ENCODE data around the gene FAR2. TPM values are rescaled to one million over a fixed set of nuclear protein-coding genes. Genes with fewer than 3 reads are reported as not detected.

The FAR2 gene
- total and polyA plus RNA-seq, 2 of the 13 experiments (the other 11 are each of a cell fraction or from before 2014, with no cell fraction given): not detected

- 0 out of 2 replicates have a peak, but pooled peaks have one; percentile 24 for TF ChIP-seq SMAD3 (CRISPR knock-in tag; IDR thresholded peaks at IDR 0.05)
- TF ChIP-seq CHD2 (IDR thresholded peaks at IDR 0.05; ENCODE audit: low read depth, low read length): peak; percentile 99
- TF ChIP-seq SRSF1 (optimal IDR thresholded peaks at IDR 0.05; ENCODE audit: low read depth, low read length): peak; percentile 46
- peak; percentile 76; the same call in 1 of the 2 replicates for TF ChIP-seq SIN3A (IDR thresholded peaks at IDR 0.05; ENCODE audit: borderline replicate concordance, low read depth, low read length)
- TF ChIP-seq SMAD9 (CRISPR knock-in tag; IDR thresholded peaks at IDR 0.05): no peak
- 0 out of 2 replicates have a peak, but pooled peaks have one; percentile 3 for TF ChIP-seq PBX2 (CRISPR knock-in tag; IDR thresholded peaks at IDR 0.05)
- peak; percentile 90 for TF ChIP-seq DRAP1 (CRISPR knock-in tag; IDR thresholded peaks at IDR 0.05)
- 0 out of 4 replicates have a peak, but pooled peaks of 1 of the 2 experiments have one; percentile 30 for TF ChIP-seq REST (IDR thresholded peaks at IDR 0.05; ENCODE audit: borderline replicate concordance in 1 of 2, low read depth in 1 of 2, low read length in 2 of 2)
- TF ChIP-seq ZNF543 (CRISPR knock-in tag; IDR thresholded peaks at IDR 0.05): peak; percentile 59; the same call in 1 of the 2 replicates
- TF ChIP-seq SUZ12 (IDR thresholded peaks at IDR 0.05; ENCODE audit: low read depth, low read length): no peak
- peak; percentile 74; the same call in 1 of the 2 replicates for TF ChIP-seq ZNF598 (CRISPR knock-in tag; IDR thresholded peaks at IDR 0.05; ENCODE audit: borderline replicate concordance)
- TF ChIP-seq ZNF589 (CRISPR knock-in tag; conservative IDR thresholded peaks at IDR 0.05): no peak
- 0 out of 2 replicates have a peak, but pooled peaks have one; percentile 42 for TF ChIP-seq ZNF383 (CRISPR knock-in tag; IDR thresholded peaks at IDR 0.05; ENCODE audit: borderline replicate concordance)
- 0 out of 2 replicates have a peak, but pooled peaks have one; percentile 24 for TF ChIP-seq AHDC1 (CRISPR knock-in tag; IDR thresholded peaks at IDR 0.05; ENCODE audit: borderline replicate concordance)
- peak; percentile 41; the same call in 1 of the 2 replicates for TF ChIP-seq SALL1 (CRISPR knock-in tag; IDR thresholded peaks at IDR 0.05)
Observed at GRCh38 chr12:29380536-29381523, 231.8 kb downstream of the FAR2 start, which contains the start of gene ERGIC2 (continued).
